Hepatocyte (in vitro differentiated cells): Measurements from ENCODE around the gene PDLIM5. TPM values are rescaled to one million over a fixed set of nuclear protein-coding genes. Genes with fewer than 3 reads are reported as not detected.

Experiments
- DNase-seq: peaks from one replicate; pipeline ENCODE4 v3.0.0-alpha.2; 2016; ENCODE audit warnings: low spot score
- H2AFZ ChIP-seq: fragments of 200-600 bp; sonication (generic); 2 replicates; pipeline ENCODE4 v1.6.0; 2016; ENCODE audit warnings: antibody characterized with exemption, mild to moderate bottlenecking
- H3K27ac ChIP-seq: fragments of 200-600 bp; sonication (generic); 2 replicates; pipeline ENCODE4 v1.5.1; 2016; ENCODE audit warnings: mild to moderate bottlenecking
- H3K27me3 ChIP-seq: fragments of 200-600 bp; sonication (generic); 2 replicates; pipeline ENCODE4 v1.6.1; 2016
- H3K36me3 ChIP-seq: fragments of 200-600 bp; sonication (generic); replicated peaks from 2 replicates; pipeline ENCODE4 v1.5.1; 2016; ENCODE audit warnings: low read depth; ENCODE audit not compliant: insufficient read depth
- H3K4me1 ChIP-seq: fragments of 200-600 bp; sonication (generic); 2 replicates; pipeline ENCODE4 v1.5.1; 2016; ENCODE audit warnings: mild to moderate bottlenecking, moderate library complexity; ENCODE audit not compliant: insufficient read depth
- H3K4me2 ChIP-seq: fragments of 200-600 bp; sonication (generic); 2 replicates; pipeline ENCODE4 v1.6.0; 2016
- H3K4me3 ChIP-seq: fragments of 200-600 bp; sonication (generic); 2 replicates; pipeline ENCODE4 v1.5.1; 2016; ENCODE audit warnings: mild to moderate bottlenecking
- H3K79me2 ChIP-seq: fragments of 200-600 bp; sonication (generic); 2 replicates; pipeline ENCODE4 v1.6.0; 2017; ENCODE audit warnings: mild to moderate bottlenecking
- H3K9me2 ChIP-seq: fragments of 200-600 bp; sonication (generic); replicated peaks from 2 replicates; pipeline ENCODE4 v1.6.0; 2017; ENCODE audit warnings: mild to moderate bottlenecking; ENCODE audit not compliant: insufficient read depth
- H3K9me3 ChIP-seq: fragments of 200-600 bp; sonication (generic); 2 replicates; pipeline ENCODE4 v1.5.1; 2016; ENCODE audit warnings: low read depth, mild to moderate bottlenecking
- H4K20me1 ChIP-seq: fragments of 200-600 bp; sonication (generic); 2 replicates; pipeline ENCODE4 v1.6.0; 2016; ENCODE audit warnings: mild to moderate bottlenecking; ENCODE audit not compliant: insufficient read depth, poor library complexity, severe bottlenecking
- EZH2 ChIP-seq: fragments of 200-600 bp; sonication (generic); IDR thresholded peaks from 2 replicates; pipeline ENCODE4 v1.6.1; 2016; ENCODE audit warnings: antibody characterized with exemption, mild to moderate bottlenecking, borderline replicate concordance
- EZH2phosphoT487 ChIP-seq: fragments of 200-600 bp; sonication (generic); IDR thresholded peaks from one replicate; pipeline ENCODE4 v1.6.1; 2018; ENCODE audit warnings: antibody characterized with exemption, mild to moderate bottlenecking, low read depth, moderate library complexity; ENCODE audit not compliant: unreplicated experiment, severe bottlenecking
- WGBS: methylation state at CpG from one replicate; pipeline ENCODE4 v1.1.6; 2016; ENCODE audit warnings: low lambda C conversion rate; ENCODE audit errors: missing lambda C conversion rate; 5-methylcytosine and 5-hydroxymethylcytosine counted together
- polyA plus RNA-seq: library from polyadenylated mRNA; unstranded; fragments of >200 nt; fragmentation: Nextera tagmentation; extraction: Ambion mirVana; gene quantifications from 2 replicates; pipeline ENCODE4 v1.2.1, GENCODE V29; 2016
- total RNA-seq: library from RNA; depleted of rRNA; stranded (reverse); fragments of >200 nt; gene quantifications from 2 replicates; pipeline ENCODE4 v1.2.3, GENCODE V29; 2014
- TF ChIP-seq, protein P1 (sequence below): fragments of 200-600 bp; sonication (generic); IDR thresholded peaks from 2 replicates; pipeline ENCODE4 v1.5.1; 2016; ENCODE audit warnings: antibody characterized with exemption, mild to moderate bottlenecking; ENCODE audit not compliant: poor library complexity

Gene PDLIM5
- total and polyA plus RNA-seq, 2 experiments from 2014 or later = 97.1 to 121 TPM

- H3K4me3 ChIP-seq = no peak overlapping the region
- DNase-seq = no peak
- 78% methylated on average over 2 of the region's 2 CpGs for WGBS
- H3K36me3 ChIP-seq = no peaks in the 10 kb centered on the region
- H3K4me1 ChIP-seq = no peaks in the 10 kb centered on the region
- no peak overlapping the region for H3K4me2 ChIP-seq
- H4K20me1 ChIP-seq = no peaks in the 10 kb centered on the region
- no peaks in the 10 kb centered on the region for H3K79me2 ChIP-seq
- no peak overlapping the region for H2AFZ ChIP-seq
- H3K9me3 ChIP-seq = no peaks in the 10 kb centered on the region
- no peak overlapping the region for H3K27ac ChIP-seq
- H3K27me3 ChIP-seq = no peaks in the 10 kb centered on the region
- TF ChIP-seq, protein P1, sequence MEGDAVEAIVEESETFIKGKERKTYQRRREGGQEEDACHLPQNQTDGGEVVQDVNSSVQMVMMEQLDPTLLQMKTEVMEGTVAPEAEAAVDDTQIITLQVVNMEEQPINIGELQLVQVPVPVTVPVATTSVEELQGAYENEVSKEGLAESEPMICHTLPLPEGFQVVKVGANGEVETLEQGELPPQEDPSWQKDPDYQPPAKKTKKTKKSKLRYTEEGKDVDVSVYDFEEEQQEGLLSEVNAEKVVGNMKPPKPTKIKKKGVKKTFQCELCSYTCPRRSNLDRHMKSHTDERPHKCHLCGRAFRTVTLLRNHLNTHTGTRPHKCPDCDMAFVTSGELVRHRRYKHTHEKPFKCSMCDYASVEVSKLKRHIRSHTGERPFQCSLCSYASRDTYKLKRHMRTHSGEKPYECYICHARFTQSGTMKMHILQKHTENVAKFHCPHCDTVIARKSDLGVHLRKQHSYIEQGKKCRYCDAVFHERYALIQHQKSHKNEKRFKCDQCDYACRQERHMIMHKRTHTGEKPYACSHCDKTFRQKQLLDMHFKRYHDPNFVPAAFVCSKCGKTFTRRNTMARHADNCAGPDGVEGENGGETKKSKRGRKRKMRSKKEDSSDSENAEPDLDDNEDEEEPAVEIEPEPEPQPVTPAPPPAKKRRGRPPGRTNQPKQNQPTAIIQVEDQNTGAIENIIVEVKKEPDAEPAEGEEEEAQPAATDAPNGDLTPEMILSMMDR = no peak
- TF ChIP-seq EZH2 = no peak
- TF ChIP-seq EZH2phosphoT487 = no peak
- no peaks in the 10 kb centered on the region for H3K9me2 ChIP-seq
Measured at GRCh38 chr4:94629837-94630236, 178.1 kb downstream of the PDLIM5 start.

DNA sequence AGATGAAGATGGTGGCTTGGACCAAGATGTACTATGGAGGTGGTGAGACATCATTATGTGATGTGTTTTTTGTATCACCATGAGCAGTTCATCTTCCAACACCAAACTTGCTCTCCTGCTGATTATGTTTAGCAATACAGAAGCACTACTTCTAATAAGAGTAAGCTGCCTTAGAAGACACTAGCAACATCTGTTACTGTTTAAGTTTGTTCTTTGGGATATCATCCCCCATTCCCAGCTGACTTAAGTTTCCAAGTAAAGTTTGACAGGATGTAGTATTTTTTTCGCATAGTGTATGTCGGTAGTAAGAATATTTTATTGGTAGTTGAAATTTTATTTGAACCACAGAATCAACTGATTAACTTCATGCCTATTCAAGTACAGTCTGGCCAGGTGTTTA is 182.5 kb downstream of the PDLIM5 start:
- Histone ChIP-seq H3K27me3 (no peaks in the 10 kb centered on the region), H4K20me1 (no peaks in the 10 kb centered on the region), H3K79me2 (no peaks in the 10 kb centered on the region), H2AFZ (no peak overlapping the region), H3K9me3 (no peaks in the 10 kb centered on the region), H3K4me1 (peaks cover 5% of the 10 kb centered on the region), H3K4me3 (no peak overlapping the region), H3K4me2 (no peak overlapping the region), H3K27ac (no peak overlapping the region), H3K36me3 (no peaks in the 10 kb centered on the region), H3K9me2 (no peaks in the 10 kb centered on the region)
- TF ChIP-seq EZH2phosphoT487 = no peak
- 54% methylated on average over 2 of the region's 2 CpGs for WGBS
- no peak for DNase-seq

- no peak for DNase-seq
- no peak for TF ChIP-seq EZH2
- TF ChIP-seq, protein P1 = no peak
- TF ChIP-seq EZH2phosphoT487 = no peak
- H3K4me2 ChIP-seq = no peak overlapping the region
- H3K36me3 ChIP-seq = no peaks in the 10 kb centered on the region
- H3K9me3 ChIP-seq = no peaks in the 10 kb centered on the region
- H3K27me3 ChIP-seq = no peaks in the 10 kb centered on the region
- WGBS = 79% methylated on average over 2 of the region's 2 CpGs
- H3K4me3 ChIP-seq = no peak overlapping the region
- no peaks in the 10 kb centered on the region for H3K9me2 ChIP-seq
- H3K4me1 ChIP-seq = peaks cover 5% of the 10 kb centered on the region
- no peak overlapping the region for H2AFZ ChIP-seq
- H3K79me2 ChIP-seq = no peaks in the 10 kb centered on the region
- H4K20me1 ChIP-seq = no peaks in the 10 kb centered on the region
- no peak overlapping the region for H3K27ac ChIP-seq
Measured at GRCh38 chr4:94635177-94635576, 183.4 kb downstream of the PDLIM5 start.

GRCh38 chr4:94636004-94636403 is 184.3 kb downstream of the PDLIM5 start:
- no peaks in the 10 kb centered on the region for H3K27me3 ChIP-seq
- no peak overlapping the region for H3K4me2 ChIP-seq
- no peak overlapping the region for H2AFZ ChIP-seq
- H3K4me1 ChIP-seq = peaks cover 5% of the 10 kb centered on the region
- H3K9me3 ChIP-seq = no peaks in the 10 kb centered on the region
- H3K36me3 ChIP-seq = no peaks in the 10 kb centered on the region
- H3K9me2 ChIP-seq = no peaks in the 10 kb centered on the region
- H3K79me2 ChIP-seq = no peaks in the 10 kb centered on the region
- no peak overlapping the region for H3K4me3 ChIP-seq
- no peak overlapping the region for H3K27ac ChIP-seq
- no peaks in the 10 kb centered on the region for H4K20me1 ChIP-seq
- 58% methylated on average over 2 of the region's 2 CpGs for WGBS
- TF ChIP-seq EZH2phosphoT487 = no peak
- TF ChIP-seq EZH2 = no peak
- TF ChIP-seq, protein P1 = no peak
- no peak for DNase-seq
